Ectodermal cell (in vitro differentiated cells): Measurements from ENCODE around the gene RABGAP1.

Source experiments
- H3K27ac ChIP-seq: 2 replicates; pipeline ENCODE4 v1.7.0; 2013; ENCODE audit warnings: mild to moderate bottlenecking, low read depth, low read length; ENCODE audit not compliant: insufficient read depth, poor library complexity, severe bottlenecking
- H3K27me3 ChIP-seq: 2 replicates; pipeline ENCODE4 v1.7.0; 2013; ENCODE audit warnings: mild to moderate bottlenecking, low read length; ENCODE audit not compliant: insufficient read depth, control insufficient read depth, poor library complexity, severe bottlenecking
- H3K36me3 ChIP-seq: one replicate; pipeline ENCODE4 v1.7.0; 2013; ENCODE audit warnings: low read length; ENCODE audit not compliant: control insufficient read depth, insufficient read depth
- H3K4me1 ChIP-seq: one replicate; pipeline ENCODE4 v1.7.0; 2013; ENCODE audit warnings: low read length; ENCODE audit not compliant: control insufficient read depth, insufficient read depth
- H3K4me3 ChIP-seq: 2 replicates; pipeline ENCODE4 v1.7.0; 2013; ENCODE audit warnings: low read depth, low read length, control low read depth; ENCODE audit not compliant: insufficient read depth
- H3K9me3 ChIP-seq: 2 replicates; pipeline ENCODE4 v1.7.0; 2013; ENCODE audit warnings: mild to moderate bottlenecking, low read length, moderate library complexity; ENCODE audit not compliant: control insufficient read depth
- WGBS, 2 experiments: methylation state at CpG; one replicate each; pipeline ENCODE4 v1.1.7; 2013; ENCODE audit warnings: missing lambda C conversion rate in 2 of 2; 5-methylcytosine and 5-hydroxymethylcytosine counted together

RABGAP1 gene

GRCh38 chr9:123090198-123090896, 149.5 kb downstream of the RABGAP1 start:
- Histone ChIP-seq H3K9me3 (no peaks in the 10 kb centered on the region), H3K36me3 (no peaks in the 10 kb centered on the region), H3K27ac (no peak overlapping the region), H3K27me3 (no peaks in the 10 kb centered on the region), H3K4me3 (no peak overlapping the region), H3K4me1 (no peaks in the 10 kb centered on the region)
- WGBS, 2 experiments, result 92% methylated on average over 8 of the region's 8 CpGs

- H3K4me3 ChIP-seq, result no peak overlapping the region
- no peaks in the 10 kb centered on the region for H3K9me3 ChIP-seq
- H3K4me1 ChIP-seq, result no peaks in the 10 kb centered on the region
- H3K27me3 ChIP-seq, result no peaks in the 10 kb centered on the region
- H3K36me3 ChIP-seq, result no peaks in the 10 kb centered on the region
- no peak overlapping the region for H3K27ac ChIP-seq
- 95 to 96% methylated on average over 2 of the region's 2 CpGs for WGBS, 2 experiments
Observed at GRCh38 chr9:123090956-123091355, 150.1 kb downstream of the RABGAP1 start.

- Histone ChIP-seq H3K36me3 (no peaks in the 10 kb centered on the region), H3K27ac (no peak overlapping the region), H3K4me1 (no peaks in the 10 kb centered on the region), H3K27me3 (no peaks in the 10 kb centered on the region), H3K4me3 (no peak overlapping the region), H3K9me3 (no peaks in the 10 kb centered on the region)
- 91 to 97% methylated on average over 2 of the region's 2 CpGs for WGBS, 2 experiments
Observed at GRCh38 chr9:123091459-123091858, 150.6 kb downstream of the RABGAP1 start.

- H3K36me3 ChIP-seq, result peaks cover 9% of the 10 kb centered on the region
- no peaks in the 10 kb centered on the region for H3K4me1 ChIP-seq
- WGBS, 2 experiments, result 93 to 94% methylated on average over 3 of the region's 3 CpGs
- no peaks in the 10 kb centered on the region for H3K27me3 ChIP-seq
- no peaks in the 10 kb centered on the region for H3K9me3 ChIP-seq
- H3K4me3 ChIP-seq, result no peak overlapping the region
- H3K27ac ChIP-seq, result no peak overlapping the region
Observed at GRCh38 chr9:123093141-123093540, 152.3 kb downstream of the RABGAP1 start.

GRCh38 chr9:123096987-123097386, 156.2 kb downstream of the RABGAP1 start:
- Histone ChIP-seq H3K36me3 (peaks cover 28% of the 10 kb centered on the region), H3K4me1 (no peaks in the 10 kb centered on the region), H3K27me3 (no peaks in the 10 kb centered on the region), H3K27ac (no peak overlapping the region), H3K9me3 (no peaks in the 10 kb centered on the region), H3K4me3 (no peak overlapping the region)
- WGBS, 2 experiments, result 90 to 95% methylated on average over 2 of the region's 3 CpGs

- Histone ChIP-seq H3K4me1 (no peaks in the 10 kb centered on the region), H3K9me3 (no peaks in the 10 kb centered on the region), H3K4me3 (no peak overlapping the region), H3K27me3 (no peaks in the 10 kb centered on the region), H3K36me3 (peaks cover 28% of the 10 kb centered on the region), H3K27ac (no peak overlapping the region)
- 89 to 90% methylated on average over 3 of the region's 3 CpGs for WGBS, 2 experiments
Observed at GRCh38 chr9:123097430-123098095, 156.7 kb downstream of the RABGAP1 start.

GRCh38 chr9:123098096-123098459, 157.3 kb downstream of the RABGAP1 start:
- Histone ChIP-seq H3K9me3 (no peaks in the 10 kb centered on the region), H3K27me3 (no peaks in the 10 kb centered on the region), H3K4me3 (no peak overlapping the region), H3K36me3 (peaks cover 28% of the 10 kb centered on the region), H3K4me1 (no peaks in the 10 kb centered on the region), H3K27ac (no peak overlapping the region)
- 70 to 72% methylated on average over 4 of the region's 4 CpGs for WGBS, 2 experiments

GRCh38 chr9:123099042-123099441, 158.2 kb downstream of the RABGAP1 start:
- no peaks in the 10 kb centered on the region for H3K9me3 ChIP-seq
- 96% methylated on average over 6 of the region's 6 CpGs for WGBS, 2 experiments
- H3K36me3 ChIP-seq, result peaks cover 28% of the 10 kb centered on the region
- H3K4me3 ChIP-seq, result no peak overlapping the region
- no peak overlapping the region for H3K27ac ChIP-seq
- H3K4me1 ChIP-seq, result no peaks in the 10 kb centered on the region
- H3K27me3 ChIP-seq, result no peaks in the 10 kb centered on the region

GRCh38 chr9:123099548-123099947, 158.7 kb downstream of the RABGAP1 start:
- Histone ChIP-seq H3K4me3 (no peak overlapping the region), H3K36me3 (peaks cover 28% of the 10 kb centered on the region), H3K27ac (no peak overlapping the region), H3K4me1 (no peaks in the 10 kb centered on the region), H3K9me3 (no peaks in the 10 kb centered on the region), H3K27me3 (no peaks in the 10 kb centered on the region)
- WGBS, 2 experiments, result 97 to 98% methylated on average over 3 of the region's 3 CpGs

- Histone ChIP-seq H3K27ac (peak overlapping the region; percentile 19), H3K36me3 (peaks cover 21% of the 10 kb centered on the region), H3K27me3 (no peaks in the 10 kb centered on the region), H3K4me3 (no peak overlapping the region), H3K9me3 (no peaks in the 10 kb centered on the region), H3K4me1 (no peaks in the 10 kb centered on the region)
- WGBS, 2 experiments, result 78 to 79% methylated on average over 3 of the region's 3 CpGs
Observed at GRCh38 chr9:123102375-123103113, 161.7 kb downstream of the RABGAP1 start.
